HG03060 (cell line): ENCODE measurements around the gene HMCN1.

Source experiments
- ATAC-seq: cut with Tn5 transposase; IDR thresholded peaks from one replicate; pipeline ENCODE4 v1.9.1; 2021; ENCODE audit warnings: low read depth, moderate number of reproducible peaks; ENCODE audit not compliant: unreplicated experiment

HMCN1 gene

DNA sequence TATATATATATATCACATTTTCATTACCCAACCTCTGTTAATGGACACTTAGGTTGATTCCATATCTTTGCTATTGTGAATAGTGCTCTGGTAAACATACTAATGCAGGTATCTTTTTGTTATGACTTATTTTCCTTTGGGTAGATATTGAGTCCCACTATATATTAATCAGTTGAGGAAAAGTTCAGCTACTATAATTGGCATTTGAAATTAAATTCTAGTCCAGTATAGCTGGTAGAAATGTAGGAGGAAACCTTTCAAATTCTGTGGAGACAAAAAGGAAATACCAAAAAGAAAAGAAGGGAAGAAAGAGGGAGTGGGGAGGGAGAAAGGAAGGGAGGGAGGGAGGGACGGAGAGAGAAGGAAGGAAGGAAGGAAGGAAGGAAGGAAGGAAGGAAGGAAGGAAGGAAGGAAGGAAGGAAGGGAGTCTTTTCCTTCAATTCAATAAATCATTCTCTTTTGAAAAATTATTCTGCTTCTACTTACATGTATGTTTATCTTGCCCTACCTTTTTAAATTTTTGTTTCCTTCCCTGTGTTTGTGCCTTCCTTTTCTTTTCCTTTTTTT is 329.0 kb downstream of the HMCN1 start:
- no peak for ATAC-seq

DNA sequence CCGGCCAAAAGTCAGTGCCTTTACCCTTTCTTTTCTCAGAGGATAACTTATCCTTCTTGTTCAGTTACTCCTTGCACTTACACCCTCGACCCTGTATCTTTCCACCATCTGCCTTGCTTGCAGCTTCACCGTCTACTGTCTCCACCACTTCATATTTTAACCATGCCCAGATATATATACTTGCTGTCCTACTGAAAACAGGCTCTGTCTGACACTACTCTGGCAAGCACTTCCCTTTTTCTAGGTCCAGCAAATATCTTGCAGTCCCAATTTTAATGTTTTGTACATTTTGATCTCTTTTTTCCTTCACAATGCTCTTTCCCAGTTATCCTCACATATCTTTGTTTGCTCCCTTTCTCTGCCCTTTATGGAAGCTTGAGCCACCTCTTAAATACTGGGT is 332.2 kb downstream of the HMCN1 start:
- no peak for ATAC-seq

DNA sequence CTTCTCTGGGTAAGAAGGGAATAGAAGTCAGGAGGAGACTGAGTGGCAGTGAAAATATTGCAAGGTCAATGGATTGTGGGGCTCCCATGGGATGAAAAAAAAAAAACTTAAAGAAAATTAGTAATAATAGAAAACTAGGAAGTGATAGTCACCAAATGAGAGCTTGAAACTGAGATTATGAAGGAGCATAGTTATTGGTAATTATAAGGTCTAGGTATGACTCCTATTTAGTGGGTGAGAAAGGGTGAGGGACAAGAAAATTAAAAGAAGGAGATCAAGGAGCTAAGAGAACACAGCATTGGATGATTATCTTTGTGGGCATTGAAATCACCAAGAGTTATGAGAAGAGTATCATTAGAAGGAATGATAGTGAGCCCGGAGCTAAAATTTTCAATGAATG is 339.5 kb downstream of the HMCN1 start:
- no peak for ATAC-seq

DNA sequence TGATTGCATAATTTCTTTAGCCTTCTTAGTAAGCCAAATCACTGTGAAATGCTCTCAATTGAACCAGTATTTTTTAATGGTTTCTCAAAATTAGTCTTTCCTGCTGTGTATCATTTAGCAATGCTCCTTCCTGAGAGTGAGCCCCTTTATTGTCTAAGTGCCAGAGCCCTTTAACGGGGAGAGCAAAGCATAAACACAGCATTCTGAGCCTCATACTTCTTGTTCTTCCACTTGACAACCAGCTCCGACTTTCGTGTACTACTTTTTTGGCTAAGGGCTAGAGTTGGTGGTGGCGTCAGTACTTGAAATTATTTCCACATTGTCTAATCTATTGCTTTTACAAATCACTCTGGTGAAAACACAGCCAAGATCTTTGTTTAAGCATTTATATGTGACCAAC is 341.8 kb downstream of the HMCN1 start:
- ATAC-seq = no peak

DNA sequence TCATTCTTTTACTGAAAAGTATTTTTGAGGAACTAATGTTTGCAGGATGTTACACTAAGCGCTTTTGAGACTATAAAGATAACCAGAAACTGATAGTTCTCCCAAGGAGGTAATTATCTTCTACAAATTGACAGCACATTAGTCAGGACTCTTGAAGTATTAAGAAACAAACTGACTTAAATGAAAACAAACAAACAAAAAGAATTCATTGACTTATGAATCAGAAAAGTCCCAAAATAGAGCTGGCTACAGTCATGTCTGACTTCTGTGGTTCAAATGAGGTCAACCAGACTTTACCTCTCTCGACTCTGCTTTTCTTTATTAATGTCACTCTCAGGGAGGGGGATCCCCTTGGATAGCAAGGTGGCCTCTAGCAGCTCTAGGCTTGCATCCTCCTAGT is 344.1 kb downstream of the HMCN1 start:
- ATAC-seq = peak; percentile 94

DNA sequence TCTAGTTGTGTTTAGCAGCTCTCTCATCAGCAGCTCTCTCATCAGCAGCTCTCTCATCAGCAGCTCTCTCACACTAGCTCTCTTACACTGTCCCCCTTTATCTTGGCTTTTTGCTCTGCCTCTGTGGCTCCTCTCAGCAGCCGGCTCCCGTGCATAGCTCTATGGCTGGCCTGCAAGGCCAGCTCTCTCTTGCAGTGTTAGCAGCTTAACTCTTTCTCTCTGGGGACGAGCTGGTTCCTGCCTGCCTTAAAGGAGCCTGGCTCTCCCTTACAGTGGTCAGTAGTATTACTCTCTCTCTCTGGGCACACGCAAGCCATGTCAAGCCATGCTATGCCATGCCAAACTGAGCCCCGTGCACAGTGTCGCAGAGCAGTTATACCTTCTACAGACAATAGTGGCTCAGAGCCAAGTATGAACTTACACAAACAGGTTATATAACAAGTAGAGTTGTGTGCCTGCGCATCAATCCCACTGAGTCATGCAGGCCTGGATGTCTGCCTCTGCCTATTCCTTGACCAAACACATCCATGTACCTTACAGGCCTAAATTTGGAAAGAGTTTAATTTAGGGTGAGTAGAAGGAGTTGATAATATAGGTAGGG is 345.0 kb downstream of the HMCN1 start:
- no peak for ATAC-seq

DNA sequence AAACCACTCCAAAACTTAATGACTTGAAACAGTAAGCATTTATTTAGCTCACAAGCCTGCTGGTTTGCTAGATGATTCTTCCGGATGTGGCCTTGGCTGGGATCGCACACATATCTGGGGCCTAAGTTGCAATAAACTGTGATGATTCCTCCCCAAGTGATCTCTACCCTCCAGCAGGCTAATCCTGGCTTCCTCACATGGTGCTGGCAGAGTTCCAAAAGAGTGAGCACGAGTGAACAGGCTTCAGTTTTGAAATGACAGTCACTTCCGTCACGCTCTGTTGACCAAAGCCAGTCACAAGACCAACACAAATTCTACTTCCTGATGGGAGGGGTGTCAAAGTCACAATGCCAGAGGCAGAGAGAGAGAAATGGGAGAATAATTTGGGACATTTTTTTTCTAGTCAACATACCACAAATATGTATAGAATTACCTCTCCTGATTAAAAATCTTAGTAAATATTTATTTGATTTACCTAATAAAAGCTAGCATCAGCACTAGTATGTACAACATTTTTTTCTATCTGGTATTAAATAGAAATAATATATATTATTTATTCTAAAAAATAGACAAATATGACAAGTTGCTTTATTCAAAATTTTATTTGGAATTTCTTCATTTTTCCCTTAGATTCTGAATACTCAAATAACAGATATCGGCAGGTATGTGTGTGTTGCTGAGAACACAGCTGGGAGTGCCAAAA is 348.2 kb downstream of the HMCN1 start:
- ATAC-seq = peak; percentile 45

DNA sequence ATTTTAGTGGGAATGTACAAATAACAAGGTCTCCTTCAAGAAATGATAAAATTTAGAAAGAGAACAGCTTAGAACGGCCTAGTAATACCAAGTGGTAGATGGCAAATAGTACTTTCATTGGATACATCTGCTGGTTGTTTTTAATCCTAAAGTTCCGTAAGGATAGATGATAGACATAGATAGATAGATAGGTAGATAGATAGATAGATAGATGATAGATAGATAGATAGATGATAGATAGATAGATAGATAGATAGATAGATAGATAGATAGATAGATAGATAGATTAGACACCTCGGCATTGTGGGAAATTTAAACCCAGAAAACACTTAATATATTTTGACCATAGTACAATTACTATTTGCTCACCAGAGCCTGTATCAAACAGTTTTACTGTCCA is 352.4 kb downstream of the HMCN1 start:
- ATAC-seq = no peak

DNA sequence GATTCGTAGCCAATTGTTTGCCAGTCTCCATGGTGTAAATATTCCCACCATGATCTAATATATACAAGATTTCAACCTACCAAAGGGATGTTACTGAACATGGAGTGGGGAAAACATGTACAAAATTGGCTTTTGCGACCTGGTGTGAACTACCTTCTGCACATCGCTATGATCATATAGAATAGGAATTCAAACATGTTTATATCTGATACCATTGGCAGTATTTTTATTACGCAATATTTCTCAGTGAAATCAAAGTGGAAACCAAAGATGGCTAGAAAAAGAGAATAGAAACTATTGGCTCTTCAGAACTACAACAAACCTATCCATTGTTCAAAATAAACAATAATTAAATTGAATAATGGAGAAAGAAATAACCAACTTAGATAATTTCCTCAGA is 355.7 kb downstream of the HMCN1 start:
- ATAC-seq = no peak

DNA sequence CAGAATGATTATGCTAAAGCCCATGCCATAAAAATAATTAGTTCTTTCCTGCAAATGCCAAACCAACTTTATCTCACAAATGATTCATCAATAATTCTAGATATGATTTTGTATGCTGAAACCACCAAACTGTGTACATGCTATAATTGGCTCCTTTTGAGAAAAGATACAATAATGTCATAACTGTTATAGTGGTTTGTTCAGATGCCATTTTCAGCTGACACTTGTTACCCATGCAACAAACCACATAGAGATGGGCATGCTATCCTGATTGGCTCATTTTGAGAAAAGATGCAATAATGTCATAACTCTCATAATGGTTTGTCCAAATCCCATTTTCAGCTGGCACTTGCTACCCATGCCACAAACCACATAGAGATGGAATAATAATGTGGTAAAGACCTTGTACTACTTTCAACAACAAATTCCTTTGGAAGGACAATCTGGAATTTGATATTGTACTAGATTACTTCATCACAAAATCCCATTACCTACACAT is 357.1 kb downstream of the HMCN1 start:
- ATAC-seq = no peak

DNA sequence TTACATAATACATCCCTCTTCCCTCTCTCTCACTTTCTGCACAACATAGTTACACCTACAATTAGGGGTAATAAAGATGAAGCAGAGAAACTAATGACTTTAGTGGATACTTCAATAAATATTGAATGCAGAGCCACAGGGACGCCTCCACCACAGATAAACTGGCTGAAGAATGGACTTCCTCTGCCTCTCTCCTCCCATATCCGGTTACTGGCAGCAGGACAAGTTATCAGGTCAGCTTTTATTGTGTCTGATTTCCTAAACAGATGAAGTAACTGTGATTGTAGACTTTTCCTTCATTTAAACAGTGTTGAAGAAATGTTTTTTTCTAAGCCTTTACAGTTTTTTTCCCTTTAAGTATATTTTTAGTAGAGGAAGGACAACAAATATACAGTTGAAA is 359.2 kb downstream of the HMCN1 start:
- no peak for ATAC-seq

DNA sequence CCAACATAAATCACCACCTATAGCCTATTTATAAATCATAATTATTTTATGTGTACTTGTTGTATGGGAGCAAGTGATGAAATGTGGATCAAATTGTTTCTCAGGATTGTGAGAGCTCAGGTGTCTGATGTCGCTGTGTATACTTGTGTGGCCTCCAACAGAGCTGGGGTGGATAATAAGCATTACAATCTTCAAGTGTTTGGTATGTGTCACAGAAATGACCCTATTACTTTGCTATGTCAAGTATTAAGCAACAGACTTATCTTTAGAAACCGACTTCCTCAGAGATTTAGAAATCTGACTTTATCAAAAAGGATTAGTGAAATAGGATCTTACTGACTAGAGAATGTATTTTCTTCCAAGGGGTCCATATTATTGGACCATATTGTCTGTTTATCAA is 360.0 kb downstream of the HMCN1 start:
- ATAC-seq = no peak

DNA sequence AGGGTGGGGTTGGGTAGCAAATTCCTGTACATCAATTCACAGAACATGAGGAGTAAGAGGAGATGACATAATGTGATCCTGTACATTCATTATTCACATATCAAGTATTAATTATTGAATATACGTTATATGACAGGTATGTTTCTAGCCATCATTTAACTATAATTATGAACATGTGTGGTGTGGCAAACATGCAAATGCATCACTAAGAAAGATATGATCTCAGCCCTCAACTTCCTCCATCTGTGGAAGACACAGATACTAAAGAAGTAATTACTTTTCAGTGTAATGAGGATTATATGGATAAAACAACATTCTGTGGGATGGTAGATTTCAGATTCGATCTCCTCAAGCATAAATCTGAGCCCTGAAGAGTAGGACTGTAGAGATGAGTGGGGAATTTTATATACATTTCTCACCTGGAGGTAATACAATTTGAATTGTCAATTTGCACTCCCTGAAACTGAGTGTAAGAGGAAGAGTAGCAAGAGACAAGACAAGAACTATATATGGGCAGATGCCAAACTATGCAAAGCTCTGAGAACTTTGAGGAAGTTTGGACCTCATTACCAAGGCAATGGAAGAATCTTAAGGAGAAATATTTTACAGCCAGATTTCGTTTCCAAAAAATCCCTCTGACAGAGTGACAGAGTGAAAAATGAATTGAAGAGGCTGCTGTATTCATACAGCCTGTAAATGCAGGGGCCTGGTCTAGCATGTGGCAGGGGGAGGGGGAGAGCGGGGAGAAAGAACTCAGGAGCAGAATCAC is 365.3 kb downstream of the HMCN1 start:
- ATAC-seq = no peak

DNA sequence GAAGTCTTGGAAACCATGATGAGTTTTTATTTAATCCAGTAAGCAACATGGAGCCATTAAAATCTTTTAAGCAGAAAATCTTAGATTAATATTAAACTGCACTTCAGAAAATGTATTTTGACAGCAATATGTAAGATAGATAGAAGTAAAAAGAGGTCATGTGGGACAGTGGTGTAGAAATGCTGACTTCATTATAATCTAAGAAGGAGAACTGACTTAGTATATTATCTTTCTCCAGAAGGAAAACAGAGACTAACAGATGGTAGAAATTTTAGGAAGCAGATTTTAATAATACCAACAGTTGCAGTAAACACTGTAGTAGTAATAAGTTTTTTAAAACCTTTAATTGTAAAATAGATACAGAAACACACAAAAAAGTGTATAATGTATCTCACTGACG is 367.9 kb downstream of the HMCN1 start:
- no peak for ATAC-seq

DNA sequence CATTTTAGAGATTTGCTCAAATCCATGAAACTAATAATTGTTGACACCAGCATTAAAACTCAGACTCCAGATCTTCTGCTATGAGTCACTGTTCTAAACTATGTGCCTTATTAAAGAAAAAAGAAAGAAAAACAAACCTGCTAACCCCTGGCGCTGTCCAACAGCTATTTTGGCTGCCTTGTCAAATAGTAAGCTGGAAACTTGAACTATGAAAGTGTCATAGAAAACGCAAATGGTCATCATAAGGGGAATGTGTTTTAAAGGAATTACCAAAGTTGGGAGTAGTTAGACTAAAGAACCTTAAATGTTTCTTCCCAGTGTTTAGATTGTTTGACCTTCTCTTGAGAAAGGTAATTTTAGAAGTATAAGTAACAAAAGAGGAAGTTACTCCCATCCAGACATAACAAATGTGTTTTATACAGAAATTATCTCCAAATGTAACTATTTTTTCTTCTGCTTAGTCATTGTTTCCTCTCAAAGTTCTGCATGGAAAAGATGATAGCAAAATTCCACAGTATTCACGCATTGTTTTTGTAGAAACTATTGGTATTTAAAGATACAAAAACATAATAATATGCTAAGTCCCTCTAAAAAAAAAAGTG is 368.5 kb downstream of the HMCN1 start:
- no peak for ATAC-seq

DNA sequence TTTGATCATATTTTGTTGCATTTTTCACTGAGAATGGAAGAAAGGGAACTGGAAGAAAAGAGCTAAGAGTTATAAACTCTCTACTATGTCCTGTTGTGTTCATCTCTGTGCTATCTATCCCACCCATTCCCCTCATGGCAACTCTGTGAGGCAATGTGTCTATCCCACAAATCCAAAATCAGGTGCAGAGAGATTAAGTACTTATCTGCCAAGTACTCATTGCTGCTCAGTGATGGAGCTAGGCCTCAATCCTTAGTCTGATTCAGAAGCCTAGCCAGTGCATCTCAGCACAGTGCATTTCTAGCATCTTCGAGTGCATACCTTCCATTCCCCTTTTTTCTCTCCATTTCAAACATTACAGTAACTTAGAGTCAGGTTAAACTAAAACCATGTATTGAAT is 370.3 kb downstream of the HMCN1 start:
- no peak for ATAC-seq

DNA sequence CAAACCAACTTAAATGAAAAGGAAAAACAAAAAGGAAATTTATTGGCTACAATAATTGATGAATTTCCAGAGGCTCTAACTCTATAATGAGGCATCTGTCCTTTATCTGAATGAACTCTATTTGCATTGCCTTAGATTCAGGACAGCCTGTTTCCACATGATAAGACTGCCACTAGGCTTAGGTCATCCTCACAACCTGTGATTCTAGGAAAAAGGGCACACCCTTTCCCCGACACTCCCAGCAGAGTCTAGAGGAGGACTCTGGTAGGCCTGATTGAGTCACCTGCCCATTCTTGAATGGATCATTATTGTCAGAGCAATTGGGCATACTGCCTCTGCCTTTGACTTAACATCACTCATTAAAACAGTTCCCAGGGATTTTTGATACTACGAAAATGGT is 378.1 kb downstream of the HMCN1 start:
- no peak for ATAC-seq

DNA sequence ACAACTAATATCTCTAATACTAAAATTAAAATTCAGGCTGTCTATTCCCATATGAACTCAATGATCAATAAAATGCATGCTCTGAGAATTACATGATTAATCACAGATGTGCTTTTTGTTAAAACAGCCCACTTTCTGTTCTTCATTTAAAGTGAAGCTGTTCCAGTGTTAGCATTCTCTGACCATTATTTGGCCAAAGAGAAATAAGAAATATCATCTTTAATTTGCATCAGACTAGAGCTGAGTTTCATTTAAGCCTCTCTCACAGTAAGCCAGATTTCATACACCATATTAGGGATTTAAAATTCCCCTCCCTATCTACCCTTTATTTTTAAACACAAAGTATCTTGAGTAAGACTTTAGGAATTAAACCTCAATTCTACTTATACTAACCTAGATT is 379.3 kb downstream of the HMCN1 start:
- ATAC-seq = no peak

DNA sequence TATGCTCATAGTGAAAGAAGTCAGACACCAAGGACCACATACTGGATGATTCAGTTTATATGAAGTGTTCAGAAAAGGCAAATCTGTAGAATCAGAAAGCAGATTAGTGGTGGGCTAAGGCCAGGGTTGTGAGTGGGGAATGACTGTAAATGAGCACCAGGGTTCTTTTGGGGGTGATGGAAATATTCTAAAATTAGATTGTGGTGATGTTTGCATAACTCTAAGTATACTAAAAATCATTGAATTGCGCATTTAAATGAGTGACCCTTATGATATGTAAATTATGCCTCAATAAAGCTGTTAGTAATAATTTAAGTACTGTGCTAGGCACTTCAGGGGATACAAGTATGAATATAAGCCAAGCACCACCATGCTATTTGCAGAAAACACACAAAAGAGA is 384.5 kb downstream of the HMCN1 start:
- ATAC-seq = no peak

DNA sequence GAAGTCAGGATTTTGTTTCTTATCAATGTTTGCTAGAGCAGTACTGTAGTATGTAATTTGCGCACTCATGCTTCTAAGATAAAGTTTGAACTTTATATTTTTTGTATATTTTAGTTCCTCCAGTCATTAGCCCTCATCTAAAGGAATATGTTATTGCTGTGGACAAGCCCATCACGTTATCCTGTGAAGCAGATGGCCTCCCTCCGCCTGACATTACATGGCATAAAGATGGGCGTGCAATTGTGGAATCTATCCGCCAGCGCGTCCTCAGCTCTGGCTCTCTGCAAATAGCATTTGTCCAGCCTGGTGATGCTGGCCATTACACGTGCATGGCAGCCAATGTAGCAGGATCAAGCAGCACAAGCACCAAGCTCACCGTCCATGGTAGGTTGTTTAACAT is 388.6 kb downstream of the HMCN1 start:
- ATAC-seq = no peak

DNA sequence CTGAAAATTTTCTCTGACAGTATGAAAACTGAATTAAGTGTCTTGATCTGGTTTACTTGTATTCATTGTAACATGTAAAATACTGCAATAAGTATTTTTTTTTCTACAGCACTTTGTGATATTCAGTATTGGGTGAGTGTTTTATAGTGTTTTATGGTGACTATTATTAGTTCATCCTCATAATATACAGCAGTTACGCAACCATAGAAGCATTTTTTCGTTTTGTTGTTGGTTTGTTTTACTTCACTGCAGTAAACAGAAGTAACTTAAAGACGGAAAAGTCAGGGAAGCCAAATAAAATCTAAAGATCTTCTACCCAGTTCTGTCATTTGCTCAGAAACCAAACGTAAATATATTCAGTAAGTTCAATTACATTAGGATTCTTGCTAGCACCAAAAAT is 390.8 kb downstream of the HMCN1 start:
- no peak for ATAC-seq
